Stimulated activated naive CD8-positive, alpha-beta T cell treated with anti-CD3 and anti-CD28 coated beads, Interleukin-15, Interleukin-2, amounts not matched to agents 100 ng/mL and 50 ng/mL, for 24 hours (primary cell): ENCODE measurements around the gene RAD1.

Experiments used
- H3K27ac Mint-ChIP-seq: one replicate; pipeline ENCODE4 v1.8.0; 2021; ENCODE audit warnings: mild to moderate bottlenecking, mixed read lengths
- H3K27me3 Mint-ChIP-seq: one replicate; pipeline ENCODE4 v1.8.0; 2021; ENCODE audit warnings: mixed read lengths
- H3K36me3 Mint-ChIP-seq: one replicate; pipeline ENCODE4 v1.8.0; 2021; ENCODE audit warnings: low read depth, mixed read lengths
- H3K4me1 Mint-ChIP-seq: one replicate; pipeline ENCODE4 v1.8.0; 2021; ENCODE audit warnings: low read depth, mixed read lengths
- H3K4me3 Mint-ChIP-seq: one replicate; pipeline ENCODE4 v1.8.0; 2021; ENCODE audit warnings: mild to moderate bottlenecking, mixed read lengths
- H3K9me3 Mint-ChIP-seq: one replicate; pipeline ENCODE4 v1.8.0; 2021; ENCODE audit warnings: mixed read lengths

Gene RAD1, protein sequence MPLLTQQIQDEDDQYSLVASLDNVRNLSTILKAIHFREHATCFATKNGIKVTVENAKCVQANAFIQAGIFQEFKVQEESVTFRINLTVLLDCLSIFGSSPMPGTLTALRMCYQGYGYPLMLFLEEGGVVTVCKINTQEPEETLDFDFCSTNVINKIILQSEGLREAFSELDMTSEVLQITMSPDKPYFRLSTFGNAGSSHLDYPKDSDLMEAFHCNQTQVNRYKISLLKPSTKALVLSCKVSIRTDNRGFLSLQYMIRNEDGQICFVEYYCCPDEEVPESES

DNA sequence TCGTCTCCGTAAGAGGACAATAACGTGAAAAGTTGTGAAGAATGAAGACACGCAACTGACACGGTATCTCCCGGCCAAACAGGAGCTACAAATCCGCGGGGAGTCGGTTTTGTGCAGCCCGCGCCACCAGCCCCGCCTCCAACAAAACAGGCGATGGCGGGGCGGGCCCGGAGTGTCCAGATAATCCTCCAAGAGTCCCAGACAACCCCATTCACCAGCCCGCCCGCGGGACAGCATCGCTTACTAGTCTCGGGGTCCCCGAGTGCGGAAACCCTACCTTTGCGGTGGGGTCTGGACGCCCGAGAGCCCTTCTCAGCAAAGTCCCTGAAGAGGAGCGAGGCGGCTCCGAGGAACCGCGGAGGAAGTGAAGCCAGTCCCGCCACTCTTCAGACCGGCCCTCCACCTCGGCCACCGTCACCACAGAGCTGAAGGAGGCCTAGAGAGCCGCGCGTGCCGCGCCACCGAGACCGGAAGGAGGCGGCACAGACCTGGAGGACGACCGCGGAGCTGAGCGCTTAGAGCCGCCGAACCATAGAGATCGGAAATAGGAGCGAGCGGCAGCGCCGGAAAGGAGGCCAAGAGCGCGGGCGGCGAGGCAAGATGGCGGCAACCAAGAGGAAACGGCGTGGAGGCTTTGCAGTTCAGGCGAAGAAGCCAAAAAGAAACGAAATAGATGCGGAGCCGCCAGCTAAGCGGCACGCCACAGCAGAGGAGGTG is at the start of gene RAD1, which contains the start of gene BRIX1:
Gene RAD1 (minus strand): TSS at position 366 of the 717 bp plus-strand sequence. CDS start 612 bp downstream, outside the sequence.
Gene BRIX1 (plus strand): TSS at position 573 of the 717 bp plus-strand sequence. CDS start 28 bp downstream, at position 601.
- peaks cover 59% of the 10 kb centered on the region for H3K36me3 Mint-ChIP-seq

DNA sequence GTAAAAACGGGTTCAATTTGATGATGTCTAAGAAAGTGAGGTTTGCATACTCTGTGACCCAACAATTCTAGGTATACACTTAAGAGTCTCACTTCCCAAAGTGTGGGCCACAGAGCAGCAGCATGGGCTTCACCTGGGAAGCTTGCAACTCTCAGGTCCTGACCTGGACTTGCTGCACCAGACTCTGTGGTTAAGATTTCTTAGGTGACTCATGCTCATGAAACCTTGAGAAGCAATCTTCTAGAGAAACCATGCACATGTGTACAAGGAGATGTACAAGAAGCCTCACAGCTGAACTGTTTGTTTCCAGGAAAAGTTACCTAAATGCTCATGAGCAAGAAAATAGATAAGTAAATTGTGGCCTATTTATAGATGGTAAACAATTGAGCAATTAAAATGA is 44.0 kb upstream of the RAD1 start:
- Mint-ChIP-seq H3K27ac (no peak overlapping the region), H3K36me3 (peaks cover 13% of the 10 kb centered on the region), H3K27me3 (no peaks in the 10 kb centered on the region), H3K4me3 (no peak overlapping the region), H3K9me3 (no peaks in the 10 kb centered on the region), H3K4me1 (peaks cover 11% of the 10 kb centered on the region)

More for the DNA sequence above, at the start of gene RAD1, which contains the start of gene BRIX1:
- no peaks in the 10 kb centered on the region for H3K9me3 Mint-ChIP-seq
- peaks cover 45% of the 10 kb centered on the region for H3K4me1 Mint-ChIP-seq
- H3K27ac Mint-ChIP-seq, result peak within 1 kb of the TSS; percentile 45
- no peaks in the 10 kb centered on the region for H3K27me3 Mint-ChIP-seq
- no peak within 1 kb of the TSS for H3K4me3 Mint-ChIP-seq

- Mint-ChIP-seq H3K36me3 (peaks cover 19% of the 10 kb centered on the region), H3K27ac (peak overlapping the region; percentile 69), H3K9me3 (no peaks in the 10 kb centered on the region), H3K4me3 (no peak overlapping the region), H3K27me3 (no peaks in the 10 kb centered on the region), H3K4me1 (peaks cover 11% of the 10 kb centered on the region)
Measured at GRCh38 chr5:34957857-34958690, 42.8 kb upstream of the RAD1 start.

- H3K27me3 Mint-ChIP-seq, result no peaks in the 10 kb centered on the region
- H3K27ac Mint-ChIP-seq, result no peak overlapping the region
- no peaks in the 10 kb centered on the region for H3K9me3 Mint-ChIP-seq
- H3K4me3 Mint-ChIP-seq, result no peak overlapping the region
- peaks cover 11% of the 10 kb centered on the region for H3K4me1 Mint-ChIP-seq
- peaks cover 25% of the 10 kb centered on the region for H3K36me3 Mint-ChIP-seq
Measured at GRCh38 chr5:34957321-34957720, 42.0 kb upstream of the RAD1 start.

DNA sequence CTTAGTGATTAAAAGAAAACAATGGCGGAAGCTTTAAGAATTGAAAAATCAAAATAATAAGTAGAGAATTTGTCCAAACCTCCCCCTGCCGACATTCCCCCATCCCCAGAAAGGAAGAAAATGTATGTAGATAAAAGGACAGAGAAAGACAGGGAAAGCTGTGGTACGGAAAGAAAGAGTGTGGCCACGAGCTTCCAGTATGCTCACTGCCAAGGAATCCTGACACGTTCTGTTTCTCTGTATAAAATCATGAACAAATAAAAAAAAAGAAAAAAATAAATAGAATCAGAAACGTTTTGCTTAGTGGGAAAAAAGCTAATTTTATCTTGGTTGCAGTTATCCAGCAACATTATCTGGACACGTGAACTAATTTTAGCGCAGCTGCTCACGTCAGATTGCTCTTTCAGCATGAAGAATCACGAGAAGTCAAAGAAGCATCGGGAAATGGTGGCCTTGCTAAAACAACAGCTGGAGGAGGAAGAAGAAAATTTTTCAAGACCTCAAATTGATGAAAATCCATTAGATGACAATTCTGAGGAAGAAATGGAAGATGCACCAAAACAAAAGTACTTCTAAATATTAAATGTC is 29.2 kb upstream of the RAD1 start:
- Mint-ChIP-seq H3K4me1 (no peaks in the 10 kb centered on the region), H3K27me3 (no peaks in the 10 kb centered on the region), H3K36me3 (peaks cover 72% of the 10 kb centered on the region), H3K4me3 (no peak overlapping the region), H3K27ac (peak overlapping the region; percentile 37), H3K9me3 (no peaks in the 10 kb centered on the region)

DNA sequence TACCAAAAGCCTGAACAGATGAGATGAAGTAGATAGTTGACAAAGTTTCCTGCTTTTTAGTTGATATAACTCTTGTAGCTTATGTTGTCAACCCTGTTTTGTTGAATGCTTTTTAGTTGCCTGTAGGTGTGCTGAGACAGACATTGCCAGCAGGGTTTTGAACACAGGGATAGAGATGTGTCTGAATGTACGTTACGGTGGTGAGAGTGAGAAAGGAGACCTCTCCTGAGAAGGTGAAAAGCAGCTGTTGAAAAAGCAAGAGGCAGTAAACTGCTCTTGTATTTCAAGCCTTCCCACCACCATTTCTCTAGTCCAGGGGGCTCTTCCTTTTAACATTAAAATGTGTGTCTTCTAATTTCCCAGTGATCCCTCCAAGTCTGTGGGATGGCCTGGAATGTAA is 28.7 kb upstream of the RAD1 start:
- Mint-ChIP-seq H3K27ac (no peak overlapping the region), H3K36me3 (peaks cover 68% of the 10 kb centered on the region), H3K4me1 (no peaks in the 10 kb centered on the region), H3K27me3 (no peaks in the 10 kb centered on the region), H3K4me3 (no peak overlapping the region), H3K9me3 (no peaks in the 10 kb centered on the region)

DNA sequence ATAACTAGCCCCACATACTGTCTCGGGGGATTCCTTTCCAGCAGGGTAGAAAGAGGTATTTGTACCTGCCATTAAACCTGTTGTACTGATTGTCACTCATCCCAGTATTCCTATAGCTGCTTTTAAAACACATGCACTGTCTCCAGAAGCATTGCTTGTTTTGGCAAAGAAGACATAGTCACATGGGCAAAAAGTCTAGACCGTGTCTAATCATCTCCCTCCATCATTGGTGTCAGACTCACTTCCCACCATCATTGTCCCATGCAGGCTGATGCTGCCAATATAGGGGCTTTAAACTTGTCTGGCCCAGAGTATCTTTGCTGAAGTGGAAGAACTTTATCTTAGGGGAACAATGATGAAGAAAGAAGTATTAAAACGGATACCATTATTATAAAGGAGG is 26.6 kb upstream of the RAD1 start:
- H3K4me3 Mint-ChIP-seq, result no peak overlapping the region
- H3K4me1 Mint-ChIP-seq, result no peaks in the 10 kb centered on the region
- H3K36me3 Mint-ChIP-seq, result peaks cover 63% of the 10 kb centered on the region
- no peak overlapping the region for H3K27ac Mint-ChIP-seq
- H3K27me3 Mint-ChIP-seq, result no peaks in the 10 kb centered on the region
- H3K9me3 Mint-ChIP-seq, result no peaks in the 10 kb centered on the region

- Mint-ChIP-seq H3K27ac (no peak overlapping the region), H3K27me3 (no peaks in the 10 kb centered on the region), H3K4me3 (no peak overlapping the region), H3K36me3 (peaks cover 49% of the 10 kb centered on the region), H3K9me3 (no peaks in the 10 kb centered on the region), H3K4me1 (peaks cover 32% of the 10 kb centered on the region)
Measured at GRCh38 chr5:34932947-34933346, 17.6 kb upstream of the RAD1 start.

DNA sequence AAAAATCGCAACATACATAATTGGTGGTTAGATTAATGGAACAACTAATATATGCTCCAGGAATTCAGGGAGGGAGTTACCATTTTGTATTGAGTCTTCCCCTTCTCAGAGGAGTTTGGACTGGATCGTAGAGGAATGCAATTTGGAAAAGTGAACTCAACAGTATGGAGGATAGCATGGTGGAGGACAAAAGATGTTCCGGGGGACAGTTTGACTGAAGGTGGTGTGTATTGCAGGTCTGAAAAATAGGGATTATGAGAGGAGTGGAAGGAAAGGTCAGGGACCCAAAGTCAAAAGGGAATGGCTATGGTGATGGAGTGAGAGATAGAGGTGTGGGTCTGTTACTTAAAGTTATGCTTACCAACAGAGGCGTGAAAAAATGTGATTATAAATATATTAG is 15.6 kb upstream of the RAD1 start:
- peaks cover 39% of the 10 kb centered on the region for H3K4me1 Mint-ChIP-seq
- no peaks in the 10 kb centered on the region for H3K27me3 Mint-ChIP-seq
- peaks cover 50% of the 10 kb centered on the region for H3K36me3 Mint-ChIP-seq
- H3K27ac Mint-ChIP-seq, result peak overlapping the region; percentile 94
- no peaks in the 10 kb centered on the region for H3K9me3 Mint-ChIP-seq
- H3K4me3 Mint-ChIP-seq, result peak overlapping the region; percentile 91

DNA sequence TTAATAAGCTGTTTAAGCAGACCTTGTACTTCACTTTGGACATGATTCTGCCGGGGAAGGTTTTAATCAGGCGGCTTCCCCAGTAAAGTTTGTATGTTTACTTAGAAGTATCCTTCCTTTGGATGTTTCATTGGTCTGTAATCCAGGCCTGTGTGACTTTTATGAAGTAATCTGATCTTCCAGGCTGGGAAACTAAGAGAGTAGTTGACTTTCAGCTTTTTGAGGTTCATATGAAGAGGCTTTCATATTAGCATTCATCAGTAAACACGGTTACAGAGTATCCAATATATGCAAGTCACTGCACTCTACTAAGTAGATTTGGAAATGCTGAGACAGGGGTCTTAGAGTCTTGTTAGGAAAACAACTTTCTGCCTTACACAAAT is 15.1 kb upstream of the RAD1 start:
- no peaks in the 10 kb centered on the region for H3K9me3 Mint-ChIP-seq
- H3K36me3 Mint-ChIP-seq, result peaks cover 51% of the 10 kb centered on the region
- peak overlapping the region; percentile 91 for H3K4me3 Mint-ChIP-seq
- H3K27me3 Mint-ChIP-seq, result no peaks in the 10 kb centered on the region
- peak overlapping the region; percentile 94 for H3K27ac Mint-ChIP-seq
- peaks cover 43% of the 10 kb centered on the region for H3K4me1 Mint-ChIP-seq

DNA sequence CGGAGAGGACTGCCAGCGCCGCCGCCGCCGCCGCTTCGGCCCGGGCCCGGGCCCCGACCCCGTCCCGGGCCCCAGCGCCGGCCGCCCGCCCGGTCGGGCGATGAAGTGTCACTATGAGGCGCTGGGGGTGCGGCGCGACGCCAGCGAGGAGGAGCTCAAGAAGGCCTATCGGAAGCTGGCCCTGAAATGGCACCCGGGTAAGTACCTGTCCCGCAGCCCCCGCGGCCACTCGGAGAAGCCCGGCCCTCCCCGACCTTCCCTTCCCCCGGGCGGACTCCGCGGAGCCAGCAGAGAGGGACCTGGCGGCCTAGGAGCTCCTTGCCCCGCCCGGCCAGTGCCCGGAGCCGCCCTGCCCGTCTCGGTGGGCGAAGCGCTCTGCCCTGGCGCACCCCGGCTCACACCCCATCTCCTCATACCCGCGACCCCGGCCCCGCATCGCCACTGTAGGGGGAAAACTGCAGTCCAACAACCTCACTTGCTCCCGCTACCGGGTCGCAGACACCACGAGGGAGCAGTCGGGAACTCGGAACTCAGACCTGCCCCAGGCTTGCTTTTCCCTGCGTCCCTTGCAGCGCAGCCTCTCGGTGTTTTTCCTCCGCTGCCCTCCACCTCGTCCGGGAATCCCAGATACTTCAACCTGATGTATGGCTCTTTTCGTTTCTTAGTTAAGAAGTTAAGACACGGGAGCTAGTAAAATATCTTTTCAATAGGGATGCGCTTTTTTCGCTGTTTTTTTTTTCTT is 14.6 kb upstream of the RAD1 start:
- Mint-ChIP-seq H3K4me1 (peaks cover 44% of the 10 kb centered on the region), H3K4me3 (peak overlapping the region; percentile 91), H3K27ac (peak overlapping the region; percentile 94), H3K36me3 (peaks cover 51% of the 10 kb centered on the region), H3K27me3 (no peaks in the 10 kb centered on the region), H3K9me3 (no peaks in the 10 kb centered on the region)

DNA sequence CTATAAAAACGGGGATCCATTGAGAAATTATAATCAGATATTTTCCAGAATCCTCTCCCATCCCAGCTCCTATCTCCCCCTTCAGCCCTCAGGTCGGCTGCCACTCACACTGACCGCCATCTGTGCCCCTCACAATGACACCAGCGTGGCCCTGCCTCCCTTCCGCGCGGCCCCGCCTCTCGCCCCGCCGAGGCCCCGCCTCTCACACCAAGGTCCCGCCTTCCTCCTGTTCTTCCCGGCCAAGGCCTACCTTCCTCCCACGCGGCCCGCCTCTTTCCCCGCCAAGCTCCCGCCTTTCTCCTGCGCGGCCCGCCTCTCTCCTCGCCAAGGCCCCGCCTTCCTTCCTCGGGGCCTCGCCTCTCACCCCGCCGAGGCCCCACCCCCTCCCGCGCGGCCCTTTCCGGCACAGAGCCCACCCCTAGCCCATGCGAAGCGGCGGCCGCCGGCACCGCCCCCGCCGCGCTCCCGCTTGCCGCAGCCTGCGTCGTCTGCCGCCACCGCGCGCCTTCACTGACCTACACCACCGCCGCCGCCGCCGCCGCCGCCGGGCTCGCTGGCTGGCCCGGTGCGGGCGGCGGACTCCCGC is 13.9 kb upstream of the RAD1 start, which contains the start of gene DNAJC21:
Gene DNAJC21 (plus strand): TSS at position 426 of the 586 bp plus-strand sequence. CDS start 261 bp downstream, outside the sequence.
- peak within 1 kb of the TSS; percentile 91 for H3K4me3 Mint-ChIP-seq
- H3K27me3 Mint-ChIP-seq, result no peaks in the 10 kb centered on the region
- no peaks in the 10 kb centered on the region for H3K9me3 Mint-ChIP-seq
- H3K4me1 Mint-ChIP-seq, result peaks cover 49% of the 10 kb centered on the region
- peak within 1 kb of the TSS; percentile 94 for H3K27ac Mint-ChIP-seq
- H3K36me3 Mint-ChIP-seq, result peaks cover 52% of the 10 kb centered on the region

- Mint-ChIP-seq H3K36me3 (peaks cover 54% of the 10 kb centered on the region), H3K27me3 (no peaks in the 10 kb centered on the region), H3K4me1 (peaks cover 59% of the 10 kb centered on the region), H3K4me3 (peak overlapping the region; percentile 20), H3K9me3 (no peaks in the 10 kb centered on the region), H3K27ac (no peak overlapping the region)
Measured at GRCh38 chr5:34928267-34928666, 13.0 kb upstream of the RAD1 start.

DNA sequence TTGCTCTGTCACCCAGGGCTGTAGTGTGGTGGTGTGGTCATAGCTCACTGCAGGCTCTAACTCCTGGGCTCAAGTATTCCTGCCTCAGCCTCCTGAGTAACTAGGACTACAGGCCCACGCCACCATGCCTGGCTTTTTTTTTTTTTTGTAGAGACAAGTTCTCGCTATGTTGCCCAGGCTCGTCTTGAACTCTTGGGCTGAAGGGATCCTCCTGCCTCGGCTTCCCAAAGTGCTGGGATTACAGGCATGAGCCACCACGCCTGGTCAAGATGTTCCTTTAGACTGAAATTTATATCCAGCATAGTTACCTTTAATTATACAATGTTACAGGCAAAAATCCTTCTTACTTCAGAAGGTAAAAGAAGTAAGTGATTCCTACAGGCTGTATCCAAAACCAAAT is 12.5 kb upstream of the RAD1 start:
- Mint-ChIP-seq H3K27ac (no peak overlapping the region), H3K9me3 (no peaks in the 10 kb centered on the region), H3K27me3 (no peaks in the 10 kb centered on the region), H3K4me1 (peaks cover 61% of the 10 kb centered on the region), H3K4me3 (no peak overlapping the region), H3K36me3 (peaks cover 55% of the 10 kb centered on the region)
